Endothelial cell of umbilical vein (primary cell): Measurements from ENCODE around the gene GRK1. TPM values are rescaled to one million over a fixed set of nuclear protein-coding genes. Genes with fewer than 3 reads are reported as not detected.

Source experiments
- BruUV-seq: library from RNA; stranded (reverse); fragments of 400-500 nt; replicated peaks from 2 replicates; lab custom pipeline; 2021; lab: Mats Ljungman, UMichigan
- CTCF ChIA-PET: fragments of 300-600, 350-600 bp; sonication (Branson Sonifier 250); formaldehyde crosslinking; loops from one replicate; lab custom pipeline; 2021; ENCODE audit warnings: antibody characterized with exemption, inconsistent platforms; lab: Charles Lee
- POLR2A ChIA-PET: fragments of 300-600, 350-600 bp; sonication (Branson Sonifier 250); formaldehyde crosslinking; loops from one replicate; lab custom pipeline; 2021; ENCODE audit warnings: antibody characterized with exemption, inconsistent platforms; lab: Charles Lee
- DNase-seq: peaks from one replicate; pipeline ENCODE4 v3.0.0-alpha.2; 2011; ENCODE audit warnings: low read depth, low spot score
- FAIRE-seq: peaks from 2 replicates; lab custom pipeline; 2011; peaks lifted over from hg19 to GRCh38; lab: Jason Lieb, UNC
- H2AFZ ChIP-seq: 2 replicates; pipeline ENCODE4 v1.6.0; 2012; ENCODE audit warnings: low read depth, low read length, control low read depth, inconsistent platforms
- H3K27ac ChIP-seq: 2 replicates; pipeline ENCODE4 v1.5.1; 2011; ENCODE audit warnings: low read depth, mild to moderate bottlenecking, control low read depth, low read length, moderate library complexity; ENCODE audit not compliant: insufficient read depth
- H3K27me3 ChIP-seq, 2 experiments: 2 replicates each; pipeline versions ENCODE4 v1.6.0 to v1.6.1; 2011; ENCODE audit warnings: low read length in 2 of 2, mixed read lengths in 1 of 2; ENCODE audit not compliant: control insufficient read depth in 2 of 2, insufficient read depth in 2 of 2
- H3K36me3 ChIP-seq, 2 experiments: 2 replicates in 1 of 2; 3 replicates in 1 of 2; pipeline ENCODE4 v1.5.1; 2011; ENCODE audit warnings: low read length in 2 of 2, mild to moderate bottlenecking in 1 of 2, moderate library complexity in 1 of 2; ENCODE audit not compliant: control insufficient read depth in 2 of 2, insufficient read depth in 2 of 2; ENCODE audit errors: extremely low read depth in 1 of 2
- H3K4me1 ChIP-seq: 3 replicates; pipeline ENCODE4 v1.5.1; 2011; ENCODE audit warnings: mild to moderate bottlenecking, low read length; ENCODE audit not compliant: control insufficient read depth, insufficient read depth; ENCODE audit errors: extremely low read depth
- H3K4me2 ChIP-seq: 2 replicates; pipeline ENCODE4 v1.6.1; 2011; ENCODE audit warnings: low read length, control low read depth, mixed read lengths; ENCODE audit not compliant: insufficient read depth
- H3K4me3 ChIP-seq, 3 experiments: fragments of 200-600 bp in 1 of 3; sonication (generic), shearing (Covaris generic) in 1 of 3; replicated peaks in 1 of 3; 2 replicates each; pipeline ENCODE4 v1.5.1; 2011 to 2016; ENCODE audit warnings: control low read depth in 3 of 3, low read length in 3 of 3, mild to moderate bottlenecking in 2 of 3, inconsistent platforms in 1 of 3, low read depth in 1 of 3, moderate library complexity in 1 of 3; ENCODE audit not compliant: insufficient read depth in 1 of 3
- H3K79me2 ChIP-seq: 2 replicates; pipeline ENCODE4 v1.6.0; 2012; ENCODE audit warnings: low read length, inconsistent platforms; ENCODE audit not compliant: control insufficient read depth, insufficient read depth
- H3K9ac ChIP-seq: replicated peaks from 2 replicates; pipeline ENCODE3; 2011; ENCODE audit warnings: low read length, control low read depth; ENCODE audit not compliant: insufficient read depth; ENCODE audit errors: extremely low read depth
- H3K9me1 ChIP-seq: replicated peaks from 3 replicates; pipeline ENCODE4 v1.6.0; 2011; ENCODE audit warnings: mild to moderate bottlenecking, low read length; ENCODE audit not compliant: control insufficient read depth, insufficient read depth; ENCODE audit errors: extremely low read depth
- H3K9me3 ChIP-seq: replicated peaks from 2 replicates; pipeline ENCODE4 v1.5.1; 2012; ENCODE audit warnings: low read length, inconsistent platforms; ENCODE audit not compliant: control insufficient read depth, insufficient read depth
- H4K20me1 ChIP-seq: replicated peaks from 2 replicates; pipeline ENCODE3; 2011; ENCODE audit warnings: mild to moderate bottlenecking, low read length; ENCODE audit not compliant: control insufficient read depth, insufficient read depth; ENCODE audit errors: extremely low read depth
- CTCF ChIP-seq, 2 donors: IDR thresholded peaks; 1 replicate in 1 of 2; 2 replicates in 1 of 2; pipeline ENCODE4 v1.5.1; 2011; ENCODE audit warnings: low read length in 2 of 2, mild to moderate bottlenecking in 2 of 2, moderate library complexity in 2 of 2, control low read depth in 1 of 2, inconsistent platforms in 1 of 2, low read depth in 1 of 2; ENCODE audit not compliant: insufficient read depth in 1 of 2; ENCODE audit errors: extremely low read depth in 1 of 2
- EZH2 ChIP-seq: IDR thresholded peaks from 2 replicates; pipeline ENCODE4 v1.6.1; 2012; ENCODE audit warnings: borderline replicate concordance, low read depth, mild to moderate bottlenecking, moderate library complexity, low read length, inconsistent platforms; ENCODE audit not compliant: severe bottlenecking
- GATA2 ChIP-seq: IDR thresholded peaks from 2 replicates; pipeline ENCODE4 v1.7.0; 2011; ENCODE audit warnings: low read depth, mild to moderate bottlenecking, moderate library complexity, mixed read lengths, low read length; ENCODE audit not compliant: insufficient read length, insufficient read depth
- MAX ChIP-seq: IDR thresholded peaks from 2 replicates; pipeline ENCODE4 v1.6.1; 2011; ENCODE audit not compliant: insufficient read depth, insufficient read length
- MYC ChIP-seq: IDR thresholded peaks from one replicate; pipeline ENCODE4 v1.6.1; 2011; ENCODE audit warnings: mild to moderate bottlenecking, low read depth, low read length
- POLR2A ChIP-seq: IDR thresholded peaks from 2 replicates; pipeline ENCODE4 v1.6.1; 2012; ENCODE audit warnings: low read depth, mild to moderate bottlenecking, control low read depth, low read length
- POLR2AphosphoS5 ChIP-seq: IDR thresholded peaks from 2 replicates; pipeline ENCODE4 v1.6.1; 2012; ENCODE audit warnings: low read depth, mild to moderate bottlenecking, control low read depth, low read length, moderate library complexity; ENCODE audit not compliant: insufficient read depth
- dilution Hi-C: fragments of 300-500 bp; cut with MboI; formaldehyde crosslinking; loops from one replicate; pipeline ENCODE4 v1.15.0; 2019; ENCODE audit warnings: low sequenced_read_pairs; ENCODE audit not compliant: extremely low pct_ligation_motif_present
- intact Hi-C: fragments of 100-400 bp; cut with micrococcal nuclease; formaldehyde crosslinking; loops from one replicate; pipeline ENCODE4 v1.10.0; 2022
- polyA plus RNA-seq, 4 experiments: library from polyadenylated mRNA; depleted of rRNA in 3 of 4; stranded (reverse) in 3 of 4; unstranded in 1 of 4; fragments of >200 nt; gene quantifications; 2 replicates each; pipeline versions ENCODE4 v1.2.1 to v1.2.3, GENCODE V29; 2011 to 2012; ENCODE audit warnings: missing spikeins in 1 of 4
- total RNA-seq: library from RNA; stranded (reverse); gene quantifications from 2 replicates; pipeline ENCODE4 v1.2.3, GENCODE V29; 2021

The GRK1 gene
- total and polyA plus RNA-seq, 2 donors (not counting 3 experiments of a cell fraction or from before 2014, with no cell fraction given) = not detected

- intact Hi-C loops = no loop called here
- peaks cover 3 to 24% of the 10 kb centered on the region in 2 experiments for H3K36me3 ChIP-seq
- peaks cover 7% of the 10 kb centered on the region for H3K4me1 ChIP-seq
- DNase-seq = no peak
- H3K9ac ChIP-seq = no peak overlapping the region
- dilution Hi-C loops = no loop called here
- no peak overlapping the region for H3K27ac ChIP-seq
- POLR2A ChIA-PET = no interaction called here
- no peak overlapping the region for H3K4me2 ChIP-seq
- H3K4me3 ChIP-seq = no peak overlapping the region
- BruUV-seq = no TSS peak
- no peaks in the 10 kb centered on the region for H3K9me3 ChIP-seq
- TF ChIP-seq EZH2 = no peak
- TF ChIP-seq CTCF (IDR thresholded peaks at IDR 0.05; ENCODE audit: extremely low read depth in 1 of 2, insufficient read depth in 1 of 2, low read depth in 1 of 2, low read length in 2 of 2) = no peak
- TF ChIP-seq POLR2A = no peak
- no peak for TF ChIP-seq MAX
- no peak for TF ChIP-seq POLR2AphosphoS5
- TF ChIP-seq GATA2 = no peak
- no peak for TF ChIP-seq MYC
- no peaks in the 10 kb centered on the region for H3K9me1 ChIP-seq
- H3K79me2 ChIP-seq = peaks cover 66% of the 10 kb centered on the region
- CTCF ChIA-PET = interaction anchor here (1.1 kb wide), 2 partner anchors 19 to 131 kb away, joined by 3 read pairs; partner anchors contain the start of gene TMEM255B
- H4K20me1 ChIP-seq = peaks cover 2% of the 10 kb centered on the region
- H3K27me3 ChIP-seq = no peaks in the 10 kb centered on the region
- FAIRE-seq = no peak
- H2AFZ ChIP-seq = no peak overlapping the region
Measured at GRCh38 chr13:113628291-113629270, 38.4 kb upstream of the GRK1 start.
